HepG2 (cell line): ENCODE measurements around the gene APLNR. TPM values are rescaled to one million over a fixed set of nuclear protein-coding genes. Genes with fewer than 3 reads are reported as not detected.

ENCODE experiments used
- ATAC-seq: fragments of 200-7000 bp; cut with Tn5 transposase; 3 replicates; pipeline ENCODE4 v1.9.1; 2020; ENCODE audit warnings: mild to moderate bottlenecking, moderate library complexity
- BruUV-seq: library from RNA; stranded (reverse); fragments of 400-500 nt; replicated peaks from 2 replicates; lab custom pipeline; 2021; lab: Mats Ljungman, UMichigan
- CTCF ChIA-PET: fragments of 300-600 bp; formaldehyde crosslinking; extraction: SDS; loops from one replicate; lab custom pipeline; 2021; ENCODE audit warnings: low total read pairs, inconsistent platforms, low intra/inter-chr PET ratio; lab: Yijun Ruan, JAX
- POLR2A ChIA-PET: fragments of 350-600 bp; sonication (Branson Sonifier 250); formaldehyde crosslinking; loops from one replicate; lab custom pipeline; 2020; ENCODE audit warnings: antibody characterized with exemption, inconsistent platforms; lab: Yijun Ruan, JAX
- DNase-seq: peaks from one replicate; pipeline ENCODE4 v3.0.0-alpha.2; 2015; ENCODE audit warnings: low spot score
- FAIRE-seq: peaks from 3 replicates; lab custom pipeline; 2011; peaks lifted over from hg19 to GRCh38; lab: Jason Lieb, UNC
- H2AFZ ChIP-seq: one replicate; pipeline ENCODE4 v1.6.1; 2011; ENCODE audit warnings: low read length, inconsistent platforms
- H3K27ac ChIP-seq: fragments of 300-600 bp; 3 replicates; pipeline ENCODE4 v1.8.0; 2011; ENCODE audit warnings: mixed run types, mild to moderate bottlenecking, mixed read lengths, low read length, inconsistent platforms; ENCODE audit not compliant: insufficient read depth; ENCODE audit errors: extremely low read length
- H3K27me3 ChIP-seq, 2 experiments: fragments of 200-600 bp in 1 of 2; 2 replicates in 1 of 2; 3 replicates in 1 of 2; pipeline versions ENCODE4 v1.6.0 to v1.8.0; 2011; ENCODE audit warnings: low read length in 2 of 2, mild to moderate bottlenecking in 2 of 2, moderate library complexity in 2 of 2, inconsistent platforms in 1 of 2; ENCODE audit not compliant: insufficient read depth in 2 of 2, control insufficient read depth in 1 of 2
- H3K36me3 ChIP-seq, 2 experiments: fragments of 200-600 bp in 1 of 2; replicated peaks in 1 of 2; 2 replicates in 1 of 2; 3 replicates in 1 of 2; pipeline versions ENCODE4 v1.5.1 to v1.8.0; 2011; ENCODE audit warnings: low read length in 2 of 2, inconsistent platforms in 1 of 2; ENCODE audit not compliant: insufficient read depth in 2 of 2, control insufficient read depth in 1 of 2
- H3K4me1 ChIP-seq: 2 replicates; pipeline ENCODE4 v1.5.1; 2012; ENCODE audit warnings: low read length, inconsistent platforms; ENCODE audit not compliant: insufficient read depth
- H3K4me2 ChIP-seq: 2 replicates; pipeline ENCODE4 v1.6.0; 2011; ENCODE audit warnings: low read depth, low read length, inconsistent platforms
- H3K4me3 ChIP-seq, 3 experiments: fragments of 200-600 bp in 1 of 3; sonication (generic), shearing (Covaris generic) in 1 of 3; replicated peaks in 1 of 3; 2 replicates each; pipeline ENCODE4 v1.5.1; 2011 to 2016; ENCODE audit warnings: low read length in 3 of 3, inconsistent platforms in 2 of 3, low read depth in 2 of 3, mild to moderate bottlenecking in 2 of 3, control low read depth in 1 of 3, mixed read lengths in 1 of 3; ENCODE audit not compliant: insufficient read depth in 1 of 3
- H3K79me2 ChIP-seq: one replicate; pipeline ENCODE4 v1.6.1; 2011; ENCODE audit warnings: low read length, inconsistent platforms; ENCODE audit not compliant: insufficient read depth
- H3K9ac ChIP-seq: 2 replicates; pipeline ENCODE4 v1.6.0; 2011; ENCODE audit warnings: mild to moderate bottlenecking, low read depth, low read length, inconsistent platforms; ENCODE audit not compliant: insufficient read depth
- H3K9me3 ChIP-seq: 2 replicates; pipeline ENCODE4 v1.5.1; 2012; ENCODE audit warnings: mild to moderate bottlenecking, low read length
- H4K20me1 ChIP-seq: 2 replicates; pipeline ENCODE4 v1.6.0; 2011; ENCODE audit warnings: inconsistent platforms, mild to moderate bottlenecking, low read length, moderate library complexity; ENCODE audit not compliant: insufficient read depth
- ARNT2 ChIP-seq: sonication (generic); formaldehyde crosslinking; IDR thresholded peaks from 2 replicates; pipeline ENCODE4 v1.8.0; 2022; ENCODE audit warnings: mild to moderate bottlenecking, low read depth, missing genetic modification reagents, moderate library complexity
- CHCHD3 ChIP-seq: sonication (generic); formaldehyde crosslinking; IDR thresholded peaks from 2 replicates; pipeline ENCODE4 v1.8.0; 2022; ENCODE audit warnings: mild to moderate bottlenecking, missing genetic modification reagents, moderate library complexity
- ERF ChIP-seq: IDR thresholded peaks from 2 replicates; pipeline ENCODE4 v1.6.1; 2018; ENCODE audit warnings: missing biosample characterization, missing genetic modification reagents
- FOXM1 ChIP-seq: sonication (generic); formaldehyde crosslinking; IDR thresholded peaks from 2 replicates; pipeline ENCODE4 v1.5.0; 2020; ENCODE audit warnings: missing genetic modification reagents
- JDP2 ChIP-seq: sonication (generic); formaldehyde crosslinking; IDR thresholded peaks from 2 replicates; pipeline ENCODE4 v1.8.1; 2022; ENCODE audit warnings: missing genetic modification reagents, borderline replicate concordance
- KDM5B ChIP-seq: sonication (generic); formaldehyde crosslinking; IDR thresholded peaks from 2 replicates; pipeline ENCODE4 v1.4.0; 2020; ENCODE audit warnings: missing genetic modification reagents, mild to moderate bottlenecking, borderline replicate concordance
- RAD51 ChIP-seq: fragments of 450-650 bp; IDR thresholded peaks from 2 replicates; pipeline ENCODE4 v1.6.1; 2016; ENCODE audit warnings: borderline replicate concordance
- ZKSCAN8 ChIP-seq: IDR thresholded peaks from 2 replicates; pipeline ENCODE4 v1.6.1; 2016; ENCODE audit warnings: borderline replicate concordance, missing genetic modification reagents, missing compliant biosample characterization
- ZNF10 ChIP-seq: sonication (generic); formaldehyde crosslinking; IDR thresholded peaks from 2 replicates; pipeline ENCODE4 v1.4.0; 2020; ENCODE audit warnings: mild to moderate bottlenecking, low read depth, missing genetic modification reagents, borderline replicate concordance
- ZNF572 ChIP-seq: sonication (generic); formaldehyde crosslinking; IDR thresholded peaks from 2 replicates; pipeline ENCODE4 v1.5.1; 2020; ENCODE audit warnings: mild to moderate bottlenecking, missing genetic modification reagents
- ZNF724P ChIP-seq: sonication (generic); formaldehyde crosslinking; IDR thresholded peaks from 2 replicates; pipeline ENCODE4 v1.8.0; 2022; ENCODE audit warnings: missing genetic modification reagents, borderline replicate concordance
- ZSCAN25 ChIP-seq: sonication (generic); formaldehyde crosslinking; IDR thresholded peaks from 2 replicates; pipeline ENCODE4 v1.8.0; 2022; ENCODE audit warnings: mild to moderate bottlenecking, missing genetic modification reagents
- WGBS: methylation state at CpG from one replicate; pipeline ENCODE4 v1.1.6; 2017; ENCODE audit warnings: low lambda C conversion rate; 5-methylcytosine and 5-hydroxymethylcytosine counted together
- in situ Hi-C: cut with HindIII; loops from 2 replicates; pipeline ENCODE4 v1.10.0; 2017; ENCODE audit warnings: low pct_unique_long_range_greater_than_20kb; ENCODE audit not compliant: extremely low pct_ligation_motif_present
- intact Hi-C: fragments of 100-400 bp; cut with micrococcal nuclease; formaldehyde crosslinking; loops from one replicate; pipeline ENCODE4 v1.10.0; 2022; ENCODE audit not compliant: unreplicated experiment
- polyA plus RNA-seq, 8 experiments: library from polyadenylated mRNA; depleted of rRNA in 3 of 8; stranded (reverse) in 7 of 8; unstranded in 1 of 8; fragments of >200 nt; fragmentation: Illumina TruSeq in 4 of 8; extraction: Trizol in 4 of 8; gene quantifications; 2 replicates each; pipeline versions ENCODE4 v1.2.1 to v1.2.3, GENCODE V29; 2011 to 2016; ENCODE audit warnings: low read depth in 4 of 8, missing spikeins in 1 of 8, mixed read lengths in 1 of 8; ENCODE audit not compliant: insufficient read depth in 1 of 8
- total RNA-seq, 5 experiments: library from RNA; depleted of rRNA; stranded (reverse); fragments of >200 nt; fragmentation: Illumina TruSeq; extraction: Trizol; gene quantifications; 2 replicates each; pipeline ENCODE4 v1.2.3, GENCODE V29; 2016; ENCODE audit warnings: low read depth in 1 of 5
- TF ChIP-seq, protein P1 (sequence below): sonication (generic); formaldehyde crosslinking; IDR thresholded peaks from 2 replicates; pipeline ENCODE4 v1.5.0; 2020; ENCODE audit warnings: missing genetic modification reagents, mild to moderate bottlenecking, borderline replicate concordance

APLNR gene
- total and polyA plus RNA-seq, 2 of the 13 experiments (the other 11 are each of a cell fraction or from before 2014, with no cell fraction given) = not detected

DNA sequence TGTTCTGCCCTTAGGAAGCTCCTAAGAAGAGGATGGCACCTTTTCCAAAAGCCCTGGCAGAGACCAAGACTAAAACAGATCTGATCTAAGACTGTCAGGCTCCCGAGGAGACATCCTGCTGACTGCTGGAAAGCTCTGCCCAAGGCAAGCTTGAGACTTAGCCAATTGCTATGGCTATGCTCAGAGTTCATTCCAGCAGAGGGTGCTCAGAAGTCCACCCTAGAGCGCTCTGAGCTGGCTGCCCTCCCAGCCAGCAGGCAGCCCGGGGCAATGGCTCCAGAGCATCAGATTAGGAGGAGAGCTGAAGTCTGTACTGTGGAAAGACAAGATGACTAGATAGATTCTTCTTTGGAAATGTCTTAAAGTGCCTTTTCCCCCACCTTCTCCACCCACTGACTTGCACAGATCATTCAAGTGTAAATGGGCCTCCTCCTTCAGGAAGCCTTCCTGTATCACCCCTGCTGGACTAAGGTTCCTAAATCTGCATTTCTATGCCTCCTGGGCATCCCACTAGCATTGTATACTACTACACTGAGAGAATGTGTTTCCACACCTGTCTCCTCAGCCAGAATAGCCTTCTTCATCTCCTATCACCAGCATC lies 31.9 kb downstream of the APLNR start:
- H3K27ac ChIP-seq = no peak overlapping the region
- no peaks in the 10 kb centered on the region for H4K20me1 ChIP-seq
- no peak for TF ChIP-seq KDM5B
- TF ChIP-seq JDP2 = no peak
- intact Hi-C loops (no loop called here), in situ Hi-C loops (no loop called here)
- ATAC-seq (peak; percentile 67), DNase-seq (no peak), FAIRE-seq (no peak)
- ChIA-PET CTCF (no interaction called here), POLR2A (no interaction called here)
- H3K4me2 ChIP-seq = no peak overlapping the region
- no peak overlapping the region for H3K4me3 ChIP-seq
- no peaks in the 10 kb centered on the region for H3K36me3 ChIP-seq
- H3K9me3 ChIP-seq = no peaks in the 10 kb centered on the region
- H3K27me3 ChIP-seq = peaks cover 1 to 28% of the 10 kb centered on the region in 2 experiments; a peak in 3 of 5 replicates
- no peaks in the 10 kb centered on the region for H3K79me2 ChIP-seq
- H2AFZ ChIP-seq = no peak overlapping the region
- H3K9ac ChIP-seq = no peak overlapping the region
- no TSS peak for BruUV-seq
- H3K4me1 ChIP-seq = no peaks in the 10 kb centered on the region
- WGBS = 0% methylated on average over 3 of the region's 3 CpGs

DNA sequence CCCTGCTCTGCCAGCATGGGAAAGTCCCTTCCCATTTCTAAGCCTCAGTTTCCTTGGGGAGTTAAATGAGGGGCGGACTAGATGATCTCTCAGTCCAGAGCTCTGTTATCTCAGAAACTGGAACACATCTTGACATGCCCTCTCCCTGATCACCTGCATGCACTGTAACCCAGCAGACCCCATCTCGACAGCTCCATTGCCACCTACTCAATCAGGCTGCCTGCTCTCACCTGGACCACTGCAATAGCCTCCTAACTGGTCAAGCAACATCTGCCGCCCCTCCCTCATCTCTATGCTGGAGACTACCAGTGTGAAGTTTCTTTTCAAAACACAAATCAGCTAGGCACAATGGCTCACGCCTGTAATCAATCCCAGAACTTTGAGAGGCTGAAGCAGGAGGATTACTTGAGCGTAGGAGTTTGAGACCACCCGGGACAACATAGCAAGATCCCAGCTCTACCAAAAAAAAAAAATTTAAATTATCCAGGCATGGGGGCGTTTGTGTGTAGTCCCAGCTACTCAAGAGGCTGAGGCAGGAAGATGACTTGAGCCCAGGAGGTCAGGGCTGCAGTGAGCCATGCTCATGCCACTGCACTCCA lies 33.1 kb downstream of the APLNR start:
- peaks cover 1 to 28% of the 10 kb centered on the region in 2 experiments; a peak in 3 of 5 replicates for H3K27me3 ChIP-seq
- intact Hi-C loops = no loop called here
- no peak for TF ChIP-seq ARNT2 (CRISPR knock-in tag)
- TF ChIP-seq ZSCAN25 (CRISPR knock-in tag) = no peak
- TF ChIP-seq ZNF572 (CRISPR knock-in tag) = no peak
- TF ChIP-seq CHCHD3 (CRISPR knock-in tag) = no peak
- no peak for TF ChIP-seq ZKSCAN8
- TF ChIP-seq, protein P1, sequence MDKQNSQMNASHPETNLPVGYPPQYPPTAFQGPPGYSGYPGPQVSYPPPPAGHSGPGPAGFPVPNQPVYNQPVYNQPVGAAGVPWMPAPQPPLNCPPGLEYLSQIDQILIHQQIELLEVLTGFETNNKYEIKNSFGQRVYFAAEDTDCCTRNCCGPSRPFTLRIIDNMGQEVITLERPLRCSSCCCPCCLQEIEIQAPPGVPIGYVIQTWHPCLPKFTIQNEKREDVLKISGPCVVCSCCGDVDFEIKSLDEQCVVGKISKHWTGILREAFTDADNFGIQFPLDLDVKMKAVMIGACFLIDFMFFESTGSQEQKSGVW (CRISPR knock-in tag) = no peak
- TF ChIP-seq ZNF724P (CRISPR knock-in tag) = no peak
- no peak for TF ChIP-seq ZNF10 (CRISPR knock-in tag)
- no peak for TF ChIP-seq RAD51
- no peak for TF ChIP-seq FOXM1 (CRISPR knock-in tag)
- TF ChIP-seq ERF (CRISPR knock-in tag) = no peak
- TF ChIP-seq, all 625 proteins: peak for 0
- Histone ChIP-seq H4K20me1 (no peaks in the 10 kb centered on the region), H3K36me3 (no peaks in the 10 kb centered on the region), H3K4me2 (no peak overlapping the region), H3K9me3 (no peaks in the 10 kb centered on the region), H3K27ac (no peak overlapping the region), H3K4me3 (no peak overlapping the region), H2AFZ (no peak overlapping the region), H3K4me1 (no peaks in the 10 kb centered on the region), H3K9ac (no peak overlapping the region), H3K79me2 (no peaks in the 10 kb centered on the region)
- FAIRE-seq (no peak), DNase-seq (no peak), ATAC-seq (no peak)
- CTCF ChIA-PET = no interaction called here
- in situ Hi-C loops = no loop called here
- POLR2A ChIA-PET = no interaction called here
- no TSS peak for BruUV-seq
- 17% methylated on average over 7 of the region's 7 CpGs for WGBS
